Measurements from ENCODE around the gene ALDH6A1.

- TF ChIP-seq NFYB (CRISPR knock-in tag; conservative IDR thresholded peaks at IDR 0.05; ENCODE audit: low read depth) (no peak), CTCF (IDR thresholded peaks at IDR 0.05) (no peak), AFF4 (CRISPR knock-in tag; IDR thresholded peaks at IDR 0.05; ENCODE audit: borderline replicate concordance) (no peak), SP1 (CRISPR knock-in tag; conservative IDR thresholded peaks at IDR 0.05) (no peak), ZNF281 (CRISPR knock-in tag; IDR thresholded peaks at IDR 0.05) (no peak), USF2 (CRISPR knock-in tag; IDR thresholded peaks at IDR 0.05) (no peak)
Measured at GRCh38 chr14:74062809-74063150, 21.5 kb downstream of the ALDH6A1 start.

Data from WTC11 (cell line).